ENCODE results near the gene BORCS8.

DNA sequence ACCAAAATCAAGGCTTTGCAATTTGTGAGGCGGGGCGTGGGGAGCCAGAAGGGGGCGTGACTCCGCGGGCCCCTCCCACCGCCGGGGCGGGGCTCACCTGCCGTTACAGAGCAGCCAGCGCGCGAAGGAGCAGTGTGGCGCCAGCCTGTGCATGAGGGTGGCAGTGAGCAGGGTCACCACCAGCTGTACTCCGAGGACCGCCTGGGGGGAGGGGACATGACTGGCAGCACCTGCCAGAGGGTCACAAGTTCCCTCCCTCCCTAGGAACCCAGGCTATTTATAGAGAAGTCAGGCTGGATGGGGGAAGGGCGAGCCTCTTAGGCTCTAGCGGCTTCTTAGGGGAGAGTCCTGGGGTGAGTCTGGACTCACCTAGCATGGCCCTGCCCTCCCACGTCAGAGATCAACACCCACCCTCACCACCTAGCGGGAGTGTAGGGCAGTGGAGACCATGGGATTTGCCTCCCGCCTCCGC, 57.2 kb downstream of the BORCS8 start:
- TF ChIP-seq CTCF (conservative IDR thresholded peaks at IDR 0.05; ENCODE audit: low read length): no peak
- no peak for TF ChIP-seq EZH2phosphoT487 (IDR thresholded peaks at IDR 0.05; ENCODE audit: borderline replicate concordance)
